ENCODE data around the gene VGLL4. TPM values are rescaled to one million over a fixed set of nuclear protein-coding genes. Genes with fewer than 3 reads are reported as not detected.

VGLL4 gene
- polyA plus RNA-seq, 2 of the 4 experiments (the other 2 are of a cell fraction), result 24.7 to 28.1 TPM

- H3K4me2 ChIP-seq, result no peak overlapping the region
- H3K9me3 ChIP-seq, result no peaks in the 10 kb centered on the region
- ChIA-PET POLR2A (no interaction called here), CTCF (interaction anchor here (0.7 kb wide), 1 partner anchor 18 kb away, joined by 3 read pairs; no protein-coding TSS in a partner anchor)
- ATAC-seq (no peak), DNase-seq (ENCODE audit: low read depth in 1 of 2, low spot score in 1 of 2) (no peak), FAIRE-seq (no peak)
- TF ChIP-seq HMGXB4 (CRISPR knock-in tag; IDR thresholded peaks at IDR 0.05; ENCODE audit: borderline replicate concordance) (no peak), FOXS1 (CRISPR knock-in tag; IDR thresholded peaks at IDR 0.05) (no peak), ZFP36 (IDR thresholded peaks at IDR 0.05; ENCODE audit: borderline replicate concordance, partially characterized antibody) (no peak), MAZ (IDR thresholded peaks at IDR 0.05; ENCODE audit: borderline replicate concordance, low read depth, low read length) (no peak), MYC (IDR thresholded peaks at IDR 0.05; ENCODE audit: borderline replicate concordance, low read length) (no peak), CHD4 (IDR thresholded peaks at IDR 0.05; ENCODE audit: borderline replicate concordance) (no peak), ZNF302 (CRISPR knock-in tag; IDR thresholded peaks at IDR 0.05) (no peak), MAX (IDR thresholded peaks at IDR 0.05) (no peak), RCOR1 (IDR thresholded peaks at IDR 0.05; ENCODE audit: low read depth, low read length) (no peak), REST (IDR thresholded peaks at IDR 0.05) (no peak), RARB (CRISPR knock-in tag; IDR thresholded peaks at IDR 0.05) (no peak), HES2 (IDR thresholded peaks at IDR 0.05) (no peak), CTCF (IDR thresholded peaks at IDR 0.05) (no peak), BHLHE40 (IDR thresholded peaks at IDR 0.05; ENCODE audit: low read depth, low read length) (no peak), SMC3 (IDR thresholded peaks at IDR 0.05) (no peak), ZC3H11A (IDR thresholded peaks at IDR 0.05) (no peak), EP300 (IDR thresholded peaks at IDR 0.05) (no peak), EHF (CRISPR knock-in tag; IDR thresholded peaks at IDR 0.05) (no peak)
- H3K27ac ChIP-seq, result no peak overlapping the region
- no peaks in the 10 kb centered on the region for H3K4me1 ChIP-seq
- 97% methylated on average over 10 of the region's 10 CpGs for whole genome bisulfite sequencing (ENCODE audit: missing lambda C conversion rate)
- H3K4me3 ChIP-seq, result no peak overlapping the region
Observed at GRCh38 chr3:11575677-11576076, 68.0 kb downstream of the VGLL4 start.

- H3K27ac ChIP-seq, result no peak overlapping the region
- 90% methylated on average over 20 of the region's 20 CpGs for WGBS (ENCODE audit: missing lambda C conversion rate)
- H3K4me1 ChIP-seq, result no peaks in the 10 kb centered on the region
- H3K4me2 ChIP-seq, result no peak overlapping the region
- no peak for FAIRE-seq
- DNase-seq (ENCODE audit: low read depth in 1 of 2, low spot score in 1 of 2), result no peak
- no peak; a peak in 1 of 6 replicates for ATAC-seq
- ChIA-PET CTCF (interaction anchor here (0.7 to 1.2 kb wide), 2 partner anchors 13 to 17 kb away, joined by 3 read pairs; no protein-coding TSS in a partner anchor), POLR2A (no interaction called here)
- no peaks in the 10 kb centered on the region for H3K9me3 ChIP-seq
- H3K4me3 ChIP-seq, result no peak overlapping the region
- TF ChIP-seq MAFK (IDR thresholded peaks at IDR 0.05; ENCODE audit: partially characterized antibody) (no peak), ZSCAN20 (CRISPR knock-in tag; IDR thresholded peaks at IDR 0.05) (no peak), ZFP36 (IDR thresholded peaks at IDR 0.05; ENCODE audit: borderline replicate concordance, partially characterized antibody) (no peak), HEYL (CRISPR knock-in tag; IDR thresholded peaks at IDR 0.05) (no peak), TP53 (CRISPR knock-in tag; IDR thresholded peaks at IDR 0.05) (no peak), HDAC2 (IDR thresholded peaks at IDR 0.05) (no peak), CTCF (IDR thresholded peaks at IDR 0.05) (no peak), CEBPB (IDR thresholded peaks at IDR 0.05) (no peak), BCL3 (IDR thresholded peaks at IDR 0.05) (no peak), MAZ (IDR thresholded peaks at IDR 0.05; ENCODE audit: borderline replicate concordance, low read depth, low read length) (no peak), GATA3 (IDR thresholded peaks at IDR 0.05; ENCODE audit: borderline replicate concordance) (no peak)
Observed at GRCh38 chr3:11574981-11575669, 68.6 kb downstream of the VGLL4 start.

All from A549 (cell line).